WI38 (cell line): ENCODE data around the gene NHP2.

Source experiments
- H3K4me3 ChIP-seq: 2 replicates; pipeline ENCODE4 v1.5.1; 2011; ENCODE audit warnings: low read depth, mild to moderate bottlenecking, control low read depth, low read length
- CTCF ChIP-seq: IDR thresholded peaks from 2 replicates; pipeline ENCODE4 v1.5.1; 2012; ENCODE audit warnings: low read depth, mild to moderate bottlenecking, control low read depth, low read length

The NHP2 gene

GRCh38 chr5:178103612-178104011 lies 50.1 kb downstream of the NHP2 start:
- no peak overlapping the region for H3K4me3 ChIP-seq
- TF ChIP-seq CTCF: no peak
